Immature natural killer cell (primary cell): ENCODE data around the gene NUP50. TPM values are rescaled to one million over a fixed set of nuclear protein-coding genes. Genes with fewer than 3 reads are reported as not detected.

ENCODE experiments used
- DNase-seq, 3 donors: peaks; one replicate each; pipeline ENCODE4 v3.0.0; 2022; ENCODE audit warnings: mixed read lengths in 1 of 3
- H3K27ac Mint-ChIP-seq, 6 donors: one replicate each; pipeline ENCODE4 v1.8.0; 2020; ENCODE audit warnings: mixed read lengths in 6 of 6, mild to moderate bottlenecking in 5 of 6, inconsistent platforms in 4 of 6, moderate library complexity in 3 of 6
- H3K27me3 Mint-ChIP-seq, 3 donors: one replicate each; pipeline ENCODE4 v1.8.0; 2020 to 2021; ENCODE audit warnings: low read depth in 3 of 3, mild to moderate bottlenecking in 3 of 3, mixed read lengths in 3 of 3, moderate library complexity in 3 of 3, inconsistent platforms in 1 of 3
- H3K36me3 Mint-ChIP-seq, 3 donors: one replicate each; pipeline ENCODE4 v1.8.0; 2020; ENCODE audit warnings: mixed read lengths in 3 of 3, inconsistent platforms in 2 of 3, mild to moderate bottlenecking in 2 of 3
- H3K4me1 Mint-ChIP-seq, 2 donors: one replicate each; pipeline ENCODE4 v1.8.0; 2020; ENCODE audit warnings: inconsistent platforms in 2 of 2, mild to moderate bottlenecking in 2 of 2, mixed read lengths in 2 of 2, moderate library complexity in 1 of 2
- H3K4me3 Mint-ChIP-seq, 5 donors: one replicate each; pipeline ENCODE4 v1.8.0; 2020; ENCODE audit warnings: mild to moderate bottlenecking in 5 of 5, mixed read lengths in 5 of 5, inconsistent platforms in 3 of 5, moderate library complexity in 3 of 5
- H3K9me3 Mint-ChIP-seq, 6 donors: one replicate each; pipeline ENCODE4 v1.8.0; 2020; ENCODE audit warnings: mild to moderate bottlenecking in 6 of 6, mixed read lengths in 6 of 6, inconsistent platforms in 4 of 6, moderate library complexity in 3 of 6
- polyA plus RNA-seq, 3 donors: library from polyadenylated mRNA; unstranded; fragments of 300-500 nt; fragmentation: Illumina TruSeq; gene quantifications; one replicate each; pipeline ENCODE4 v1.2.3, GENCODE V29; 2021

The NUP50 gene
- 10 to 100 TPM; 16.6 to 56.0 (median 26.1) TPM for polyA plus RNA-seq

- Mint-ChIP-seq H3K4me1 (peaks cover 52 to 59% of the 10 kb centered on the region in 2 donors), H3K36me3 (peaks cover 0 to 10% (median 3%) of the 10 kb centered on the region in 3 donors), H3K27me3 (peaks cover 5 to 13% (median 6%) of the 10 kb centered on the region in 3 donors), H3K4me3 (peak within 1 kb of the TSS; percentile 92 to 96 (median 93)), H3K27ac (peak within 1 kb of the TSS; percentile 87 to 95 (median 93)), H3K9me3 (no peaks in the 10 kb centered on the region)
- DNase-seq = peak; percentile 96 to 97 (median 97)
Measured at GRCh38 chr22:45163451-45164269, at the start of gene NUP50. NUP50 (plus strand) TSS chr22:45163925; CDS start chr22:45168178, 4,253 bp downstream.

GRCh38 chr22:45120440-45120839 is 43.3 kb upstream of the NUP50 start:
- Mint-ChIP-seq H3K4me1 (no peaks in the 10 kb centered on the region), H3K4me3 (no peak overlapping the region), H3K9me3 (no peaks in the 10 kb centered on the region), H3K36me3 (peaks cover 0 to 3% (median 0%) of the 10 kb centered on the region in 3 donors), H3K27me3 (peaks cover 4 to 8% (median 5%) of the 10 kb centered on the region in 3 donors), H3K27ac (no peak overlapping the region)
- no peak for DNase-seq

- Mint-ChIP-seq H3K9me3 (no peaks in the 10 kb centered on the region), H3K27me3 (peaks cover 2 to 8% (median 4%) of the 10 kb centered on the region in 3 donors), H3K27ac (no peak overlapping the region), H3K4me3 (no peak overlapping the region), H3K4me1 (no peaks in the 10 kb centered on the region), H3K36me3 (peaks cover 0 to 3% (median 0%) of the 10 kb centered on the region in 3 donors)
- DNase-seq = no peak
Measured at GRCh38 chr22:45120931-45121330, 42.8 kb upstream of the NUP50 start.

DNA sequence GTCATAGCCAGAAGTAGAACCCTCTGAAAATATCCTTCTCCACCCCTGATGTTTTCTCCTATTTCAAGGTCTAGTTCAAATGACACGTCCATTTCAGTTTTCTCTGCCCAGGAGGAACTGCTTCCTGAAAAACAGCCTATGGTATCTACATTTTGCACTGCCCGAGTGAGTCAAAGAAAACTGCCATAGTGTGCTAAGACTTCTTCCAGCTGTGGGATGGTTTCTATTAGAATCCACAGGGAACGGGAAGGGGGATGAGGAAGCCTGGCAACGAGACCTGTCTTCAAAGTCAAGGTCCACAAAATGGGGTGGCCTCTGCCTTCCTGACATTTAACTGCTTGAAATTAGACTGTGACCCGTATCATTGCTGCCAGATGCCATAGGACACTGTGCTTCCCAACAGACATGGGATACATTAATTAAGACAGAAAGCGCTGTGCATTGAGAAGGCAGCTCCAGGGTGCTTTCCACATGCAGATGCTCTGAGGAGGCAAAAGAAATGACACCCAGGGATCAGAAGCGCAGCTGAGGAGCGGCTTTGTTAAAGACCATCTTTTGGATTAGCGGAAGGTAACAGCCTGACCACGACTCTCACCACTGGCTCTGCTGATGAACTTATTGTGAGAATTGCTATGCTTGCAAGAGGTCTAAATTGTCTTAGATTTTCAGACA is 39.4 kb upstream of the NUP50 start:
- Mint-ChIP-seq H3K27ac (no peak overlapping the region), H3K4me1 (peaks cover 11 to 13% of the 10 kb centered on the region in 2 donors), H3K36me3 (peaks cover 0 to 3% (median 0%) of the 10 kb centered on the region in 3 donors), H3K4me3 (no peak overlapping the region), H3K9me3 (peaks cover 0 to 2% (median 0%) of the 10 kb centered on the region in 6 donors), H3K27me3 (peaks cover 2 to 8% (median 3%) of the 10 kb centered on the region in 3 donors)
- DNase-seq = no peak

DNA sequence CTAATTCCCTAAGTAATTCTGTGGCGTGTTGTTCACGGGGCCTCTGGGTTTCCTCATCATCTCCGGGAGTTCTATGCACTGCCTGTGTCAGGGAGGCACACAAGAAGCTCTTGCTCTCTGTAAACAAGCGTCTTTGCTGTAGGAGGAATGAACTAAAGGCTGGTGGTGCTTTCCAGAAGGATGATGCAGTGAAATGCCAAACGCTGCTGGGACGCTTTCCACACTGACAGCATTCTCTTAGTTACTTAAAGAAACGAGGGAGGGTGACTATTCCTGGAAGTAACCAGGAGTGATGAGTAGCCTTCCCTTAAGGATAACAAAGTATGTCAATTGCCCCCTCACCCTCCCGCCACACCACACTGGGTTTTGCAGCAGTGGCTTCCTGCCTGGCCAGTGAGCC is 38.5 kb upstream of the NUP50 start:
- no peak for DNase-seq
- peaks cover 0 to 2% (median 0%) of the 10 kb centered on the region in 6 donors for H3K9me3 Mint-ChIP-seq
- no peak overlapping the region for H3K4me3 Mint-ChIP-seq
- peaks cover 20 to 22% of the 10 kb centered on the region in 2 donors for H3K4me1 Mint-ChIP-seq
- peaks cover 2 to 8% (median 3%) of the 10 kb centered on the region in 3 donors for H3K27me3 Mint-ChIP-seq
- no peak overlapping the region for H3K27ac Mint-ChIP-seq
- no peaks in the 10 kb centered on the region for H3K36me3 Mint-ChIP-seq

DNA sequence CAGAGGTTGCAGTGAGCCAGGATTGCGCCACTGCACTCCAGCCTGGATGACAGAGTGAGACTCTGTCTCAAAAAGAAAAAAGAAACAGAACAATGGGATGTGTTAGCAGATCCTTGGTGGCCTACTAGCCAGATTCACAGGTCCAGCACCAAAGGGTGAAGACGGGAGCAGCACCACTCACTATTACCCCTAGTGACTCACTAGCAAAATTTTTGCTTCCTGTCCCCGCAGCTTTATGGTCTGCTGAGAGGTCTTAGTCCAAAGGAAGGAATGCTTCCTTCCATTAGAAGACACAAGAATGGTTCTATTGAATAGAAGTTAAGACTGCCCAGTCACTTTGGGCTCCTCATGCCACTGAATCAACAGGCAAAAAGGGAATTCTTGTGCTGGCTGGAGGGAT is 35.9 kb upstream of the NUP50 start:
- Mint-ChIP-seq H3K27ac (peak overlapping the region in 1 of 6 donors; percentile 50), H3K36me3 (peaks cover 4 to 9% (median 9%) of the 10 kb centered on the region in 3 donors), H3K27me3 (peaks cover 0 to 5% (median 3%) of the 10 kb centered on the region in 3 donors), H3K4me1 (peaks cover 29 to 37% of the 10 kb centered on the region in 2 donors), H3K9me3 (peaks cover 0 to 2% (median 0%) of the 10 kb centered on the region in 6 donors), H3K4me3 (peak overlapping the region in 3 of 5 donors; percentile 11 to 52 (median 32))
- DNase-seq = no peak

DNA sequence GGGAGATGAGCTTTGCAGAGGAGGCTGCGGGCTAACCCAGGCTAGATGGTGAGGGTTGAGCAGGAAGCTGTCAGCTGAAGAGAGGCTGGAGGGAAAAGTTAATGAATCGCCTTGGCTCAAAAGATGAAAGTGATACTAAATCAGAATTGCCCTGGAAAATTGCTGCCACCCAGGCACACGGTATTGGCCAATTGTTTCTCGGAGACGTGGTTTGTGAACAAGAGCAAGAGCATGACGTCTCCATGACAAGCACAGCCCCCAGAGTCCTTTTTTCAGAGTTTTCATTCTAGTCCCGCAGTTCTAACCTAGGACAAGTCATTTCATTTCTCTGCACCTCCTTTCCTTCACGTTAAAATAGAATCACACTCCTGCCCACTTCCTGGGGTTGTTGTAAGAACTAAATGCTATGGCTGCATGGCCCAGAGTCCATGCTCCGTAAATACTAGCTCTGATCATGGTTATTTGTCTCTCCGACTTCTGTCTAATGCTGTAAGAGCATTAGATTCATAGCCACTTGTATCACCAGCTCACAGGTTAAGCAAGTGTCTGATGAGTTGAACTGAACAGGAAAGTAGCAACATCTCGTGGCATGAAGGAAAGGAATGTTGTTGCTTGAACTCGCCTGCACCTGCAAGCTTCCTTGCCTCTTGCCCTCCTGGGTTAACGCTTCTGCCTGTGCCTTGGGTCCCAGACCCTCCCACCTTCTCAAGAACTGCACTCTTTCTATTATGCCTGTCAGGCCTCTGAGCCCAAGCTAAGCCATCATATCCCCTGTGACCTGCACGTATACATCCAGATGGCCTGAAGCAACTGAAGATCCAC is 33.8 kb upstream of the NUP50 start:
- peaks cover 29 to 37% of the 10 kb centered on the region in 2 donors for H3K4me1 Mint-ChIP-seq
- H3K36me3 Mint-ChIP-seq = peaks cover 15 to 22% (median 22%) of the 10 kb centered on the region in 3 donors
- DNase-seq = peak; percentile 49 to 61 (median 54)
- H3K27me3 Mint-ChIP-seq = peaks cover 0 to 3% (median 0%) of the 10 kb centered on the region in 3 donors
- H3K4me3 Mint-ChIP-seq = peak overlapping the region; percentile 77 to 90 (median 83)
- H3K27ac Mint-ChIP-seq = peak overlapping the region; percentile 82 to 93 (median 92)
- peaks cover 0 to 3% (median 0%) of the 10 kb centered on the region in 6 donors for H3K9me3 Mint-ChIP-seq

DNA sequence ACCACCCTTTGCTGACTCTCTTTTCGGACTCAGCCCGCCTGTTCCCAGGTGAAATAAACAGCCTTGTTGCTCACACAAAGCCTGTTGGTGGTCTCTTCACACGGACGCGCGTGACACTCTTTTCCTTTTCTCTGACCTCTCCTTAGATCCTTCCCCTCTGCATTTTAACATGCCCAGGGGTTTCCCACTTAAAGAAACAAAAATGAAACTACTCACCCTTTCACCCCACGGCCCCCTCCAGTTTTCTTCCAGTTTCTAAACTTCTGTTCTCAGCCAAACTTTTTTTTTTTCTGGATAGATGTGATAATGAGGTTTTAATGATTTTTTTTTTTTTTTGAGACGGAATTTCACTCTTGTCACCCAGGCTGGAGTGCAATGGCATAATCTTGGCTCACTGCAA is 32.8 kb upstream of the NUP50 start:
- H3K36me3 Mint-ChIP-seq = peaks cover 17 to 28% (median 27%) of the 10 kb centered on the region in 3 donors
- DNase-seq = no peak
- peak overlapping the region; percentile 81 to 93 (median 90) for H3K27ac Mint-ChIP-seq
- H3K4me1 Mint-ChIP-seq = peaks cover 29 to 37% of the 10 kb centered on the region in 2 donors
- H3K9me3 Mint-ChIP-seq = peaks cover 0 to 3% (median 0%) of the 10 kb centered on the region in 6 donors
- peak overlapping the region in 3 of 5 donors; percentile 42 to 69 (median 65) for H3K4me3 Mint-ChIP-seq
- H3K27me3 Mint-ChIP-seq = peaks cover 0 to 3% (median 0%) of the 10 kb centered on the region in 3 donors

GRCh38 chr22:45131749-45132148 is 32.0 kb upstream of the NUP50 start:
- Mint-ChIP-seq H3K36me3 (peaks cover 17 to 28% (median 28%) of the 10 kb centered on the region in 3 donors), H3K27ac (peak overlapping the region in 5 of 6 donors; percentile 42 to 82 (median 69)), H3K4me3 (peak overlapping the region in 1 of 5 donors; percentile 38), H3K9me3 (peaks cover 0 to 3% (median 0%) of the 10 kb centered on the region in 6 donors), H3K4me1 (peaks cover 29 to 37% of the 10 kb centered on the region in 2 donors), H3K27me3 (no peaks in the 10 kb centered on the region)
- DNase-seq = no peak

GRCh38 chr22:45134313-45134712 is 29.4 kb upstream of the NUP50 start:
- DNase-seq = no peak
- no peak overlapping the region for H3K4me3 Mint-ChIP-seq
- peaks cover 0 to 3% (median 0%) of the 10 kb centered on the region in 6 donors for H3K9me3 Mint-ChIP-seq
- H3K36me3 Mint-ChIP-seq = peaks cover 20 to 31% (median 28%) of the 10 kb centered on the region in 3 donors
- no peak overlapping the region for H3K27ac Mint-ChIP-seq
- peaks cover 18 to 24% of the 10 kb centered on the region in 2 donors for H3K4me1 Mint-ChIP-seq
- no peaks in the 10 kb centered on the region for H3K27me3 Mint-ChIP-seq

GRCh38 chr22:45136594-45136993 is 27.1 kb upstream of the NUP50 start:
- H3K4me3 Mint-ChIP-seq = no peak overlapping the region
- H3K27me3 Mint-ChIP-seq = no peaks in the 10 kb centered on the region
- peaks cover 0 to 2% of the 10 kb centered on the region in 2 donors for H3K4me1 Mint-ChIP-seq
- peaks cover 0 to 3% (median 0%) of the 10 kb centered on the region in 6 donors for H3K9me3 Mint-ChIP-seq
- no peak for DNase-seq
- H3K27ac Mint-ChIP-seq = no peak overlapping the region
- peaks cover 20 to 29% (median 28%) of the 10 kb centered on the region in 3 donors for H3K36me3 Mint-ChIP-seq

DNA sequence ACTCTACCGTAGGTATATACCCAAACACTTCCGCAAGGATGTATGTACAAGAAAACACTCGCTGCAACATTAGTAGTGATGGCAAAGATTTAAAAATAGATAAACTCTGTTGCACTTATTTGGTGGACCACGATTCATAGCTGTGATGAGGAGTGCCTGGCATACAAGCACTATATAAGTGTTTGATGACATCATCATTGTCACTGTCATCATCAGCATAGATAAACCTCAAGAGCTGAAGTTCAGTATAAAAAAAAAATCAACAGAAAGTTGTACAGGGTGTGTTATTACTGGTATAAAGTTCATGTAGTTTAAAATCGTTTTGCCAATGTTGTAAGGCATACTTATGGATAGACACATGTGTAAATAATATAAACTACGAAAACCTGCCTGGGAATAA is 24.0 kb upstream of the NUP50 start:
- no peaks in the 10 kb centered on the region for H3K4me1 Mint-ChIP-seq
- H3K4me3 Mint-ChIP-seq = no peak overlapping the region
- H3K9me3 Mint-ChIP-seq = peaks cover 0 to under 1% (median 0%) of the 10 kb centered on the region in 6 donors
- peaks cover 6 to 17% (median 11%) of the 10 kb centered on the region in 3 donors for H3K36me3 Mint-ChIP-seq
- H3K27ac Mint-ChIP-seq = peak overlapping the region in 1 of 6 donors; percentile 9
- no peaks in the 10 kb centered on the region for H3K27me3 Mint-ChIP-seq
- DNase-seq = no peak

DNA sequence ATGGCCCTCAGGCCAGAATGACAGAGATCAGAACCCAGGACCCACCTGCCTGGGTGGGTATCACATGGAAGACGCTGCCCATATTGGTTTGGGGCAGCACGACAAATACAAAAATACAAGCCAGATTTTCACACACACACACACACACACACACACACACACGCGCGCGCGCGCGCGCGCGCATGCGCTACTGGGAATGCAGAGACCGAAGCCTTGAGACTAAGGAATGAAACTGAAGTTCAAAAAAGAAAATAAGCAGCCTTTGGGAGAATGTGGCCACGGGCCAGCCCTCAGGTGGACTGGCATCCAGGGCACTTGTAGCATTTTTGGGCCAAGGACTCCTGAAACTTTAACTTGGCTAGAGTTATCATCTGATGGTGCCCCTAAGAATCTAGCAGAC is 21.3 kb upstream of the NUP50 start:
- no peaks in the 10 kb centered on the region for H3K27me3 Mint-ChIP-seq
- no peak for DNase-seq

More for the DNA sequence above, 21.3 kb upstream of the NUP50 start:
- Mint-ChIP-seq H3K36me3 (peaks cover under 1 to 9% (median 3%) of the 10 kb centered on the region in 3 donors), H3K9me3 (no peaks in the 10 kb centered on the region), H3K27ac (peak overlapping the region in 1 of 6 donors; percentile 46), H3K4me3 (no peak overlapping the region), H3K4me1 (no peaks in the 10 kb centered on the region)
